ENCODE results near the gene SLC41A1. TPM values are rescaled to one million over a fixed set of nuclear protein-coding genes. Genes with fewer than 3 reads are reported as not detected.

Gene SLC41A1
- total and polyA plus RNA-seq, 9 of the 15 experiments (the other 6 are each of a cell fraction or from before 2014, with no cell fraction given): 4.1 to 29.3 (median 11.4) TPM

- TF ChIP-seq, protein P1, sequence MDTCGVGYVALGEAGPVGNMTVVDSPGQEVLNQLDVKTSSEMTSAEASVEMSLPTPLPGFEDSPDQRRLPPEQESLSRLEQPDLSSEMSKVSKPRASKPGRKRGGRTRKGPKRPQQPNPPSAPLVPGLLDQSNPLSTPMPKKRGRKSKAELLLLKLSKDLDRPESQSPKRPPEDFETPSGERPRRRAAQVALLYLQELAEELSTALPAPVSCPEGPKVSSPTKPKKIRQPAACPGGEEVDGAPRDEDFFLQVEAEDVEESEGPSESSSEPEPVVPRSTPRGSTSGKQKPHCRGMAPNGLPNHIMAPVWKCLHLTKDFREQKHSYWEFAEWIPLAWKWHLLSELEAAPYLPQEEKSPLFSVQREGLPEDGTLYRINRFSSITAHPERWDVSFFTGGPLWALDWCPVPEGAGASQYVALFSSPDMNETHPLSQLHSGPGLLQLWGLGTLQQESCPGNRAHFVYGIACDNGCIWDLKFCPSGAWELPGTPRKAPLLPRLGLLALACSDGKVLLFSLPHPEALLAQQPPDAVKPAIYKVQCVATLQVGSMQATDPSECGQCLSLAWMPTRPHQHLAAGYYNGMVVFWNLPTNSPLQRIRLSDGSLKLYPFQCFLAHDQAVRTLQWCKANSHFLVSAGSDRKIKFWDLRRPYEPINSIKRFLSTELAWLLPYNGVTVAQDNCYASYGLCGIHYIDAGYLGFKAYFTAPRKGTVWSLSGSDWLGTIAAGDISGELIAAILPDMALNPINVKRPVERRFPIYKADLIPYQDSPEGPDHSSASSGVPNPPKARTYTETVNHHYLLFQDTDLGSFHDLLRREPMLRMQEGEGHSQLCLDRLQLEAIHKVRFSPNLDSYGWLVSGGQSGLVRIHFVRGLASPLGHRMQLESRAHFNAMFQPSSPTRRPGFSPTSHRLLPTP (IDR thresholded peaks at IDR 0.05; ENCODE audit: borderline replicate concordance, extremely low read depth, insufficient read length): no peak
- TF ChIP-seq TRIM24 (IDR thresholded peaks at IDR 0.05) (no peak), RBBP5 (IDR thresholded peaks at IDR 0.05; ENCODE audit: borderline replicate concordance, insufficient read depth, low read length, poor library complexity, severe bottlenecking) (no peak), BRD4 (IDR thresholded peaks at IDR 0.05) (no peak), ZSCAN29 (IDR thresholded peaks at IDR 0.05) (no peak), HCFC1 (IDR thresholded peaks at IDR 0.05; ENCODE audit: low read depth, low read length) (no peak), GATAD2A (IDR thresholded peaks at IDR 0.05) (no peak), POLR2G (IDR thresholded peaks at IDR 0.05; ENCODE audit: low read depth, low read length) (no peak), ETV5 (CRISPR knock-in tag; IDR thresholded peaks at IDR 0.05; ENCODE audit: low read depth) (0 out of 2 replicates have a peak, but pooled peaks have one; percentile 24), SP1 (CRISPR knock-in tag; IDR thresholded peaks at IDR 0.05) (peak; percentile 7; the same call in 1 of the 2 replicates), POLR3A (IDR thresholded peaks at IDR 0.05; ENCODE audit: borderline replicate concordance, extremely low read depth, insufficient read depth, insufficient read length) (no peak), BRF1 (IDR thresholded peaks at IDR 0.05; ENCODE audit: borderline replicate concordance, extremely low read depth, insufficient read length) (no peak)
- TF ChIP-seq, protein P2, sequence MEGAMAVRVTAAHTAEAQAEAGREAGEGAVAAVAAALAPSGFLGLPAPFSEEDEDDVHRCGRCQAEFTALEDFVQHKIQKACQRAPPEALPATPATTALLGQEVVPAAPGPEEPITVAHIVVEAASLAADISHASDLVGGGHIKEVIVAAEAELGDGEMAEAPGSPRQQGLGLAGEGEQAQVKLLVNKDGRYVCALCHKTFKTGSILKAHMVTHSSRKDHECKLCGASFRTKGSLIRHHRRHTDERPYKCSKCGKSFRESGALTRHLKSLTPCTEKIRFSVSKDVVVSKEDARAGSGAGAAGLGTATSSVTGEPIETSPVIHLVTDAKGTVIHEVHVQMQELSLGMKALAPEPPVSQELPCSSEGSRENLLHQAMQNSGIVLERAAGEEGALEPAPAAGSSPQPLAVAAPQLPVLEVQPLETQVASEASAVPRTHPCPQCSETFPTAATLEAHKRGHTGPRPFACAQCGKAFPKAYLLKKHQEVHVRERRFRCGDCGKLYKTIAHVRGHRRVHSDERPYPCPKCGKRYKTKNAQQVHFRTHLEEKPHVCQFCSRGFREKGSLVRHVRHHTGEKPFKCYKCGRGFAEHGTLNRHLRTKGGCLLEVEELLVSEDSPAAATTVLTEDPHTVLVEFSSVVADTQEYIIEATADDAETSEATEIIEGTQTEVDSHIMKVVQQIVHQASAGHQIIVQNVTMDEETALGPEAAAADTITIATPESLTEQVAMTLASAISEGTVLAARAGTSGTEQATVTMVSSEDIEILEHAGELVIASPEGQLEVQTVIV (CRISPR knock-in tag; IDR thresholded peaks at IDR 0.05; ENCODE audit: borderline replicate concordance): 0 out of 2 replicates have a peak, but pooled peaks have one; percentile 13
Measured at GRCh38 chr1:205746757-205747412, 66.1 kb downstream of the SLC41A1 start (continued).

Measured in K562 (cell line).